ENCODE results near the gene CDRT4.

The CDRT4 gene

GRCh38 chr17:15452746-15453145 lies 14.7 kb downstream of the CDRT4 start:
- H3K4me3 ChIP-seq (ENCODE audit: low read length) = no peak overlapping the region
- TF ChIP-seq CTCF (conservative IDR thresholded peaks at IDR 0.05; ENCODE audit: low read length) = no peak
- DNase-seq (ENCODE audit: low read depth) = peak; percentile 77

- no peak overlapping the region for H3K4me3 ChIP-seq (ENCODE audit: low read length)
- no peak for TF ChIP-seq CTCF (conservative IDR thresholded peaks at IDR 0.05; ENCODE audit: low read length)
- DNase-seq (ENCODE audit: low read depth) = no peak
Measured at GRCh38 chr17:15451680-15452079, 15.7 kb downstream of the CDRT4 start.

DNA sequence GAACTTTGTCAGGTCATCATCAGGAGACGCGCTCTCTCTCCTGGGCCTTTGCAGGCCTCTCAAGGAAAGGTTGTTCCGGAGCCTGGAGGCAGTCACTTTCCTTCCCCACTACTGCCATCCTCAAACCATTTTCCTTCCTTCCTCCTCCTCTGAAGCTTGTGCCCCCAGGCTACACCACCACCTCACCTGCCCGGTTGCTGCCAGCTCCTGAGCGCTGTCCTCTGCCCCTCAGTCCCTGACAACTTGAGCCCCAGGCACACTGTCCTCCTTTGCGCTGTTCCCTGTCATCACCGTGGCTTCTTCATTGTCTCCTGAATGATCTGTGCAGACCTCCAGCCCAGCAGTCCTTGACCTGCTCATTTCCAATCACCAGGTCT lies 18.9 kb downstream of the CDRT4 start:
- H3K4me3 ChIP-seq (ENCODE audit: low read length) = no peak overlapping the region
- no peak for TF ChIP-seq CTCF (conservative IDR thresholded peaks at IDR 0.05; ENCODE audit: low read length)
- DNase-seq (ENCODE audit: low read depth) = no peak

GRCh38 chr17:15447928-15448579 lies 19.4 kb downstream of the CDRT4 start:
- H3K4me3 ChIP-seq (ENCODE audit: low read length) = no peak overlapping the region

GRCh38 chr17:15446036-15446435 lies 21.4 kb downstream of the CDRT4 start:
- no peak overlapping the region for H3K4me3 ChIP-seq (ENCODE audit: low read length)
- DNase-seq (ENCODE audit: low read depth) = no peak
- TF ChIP-seq CTCF (conservative IDR thresholded peaks at IDR 0.05; ENCODE audit: low read length) = no peak

More at GRCh38 chr17:15447928-15448579, 19.4 kb downstream of the CDRT4 start:
- DNase-seq (ENCODE audit: low read depth) = no peak
- no peak for TF ChIP-seq CTCF (conservative IDR thresholded peaks at IDR 0.05; ENCODE audit: low read length)

DNA sequence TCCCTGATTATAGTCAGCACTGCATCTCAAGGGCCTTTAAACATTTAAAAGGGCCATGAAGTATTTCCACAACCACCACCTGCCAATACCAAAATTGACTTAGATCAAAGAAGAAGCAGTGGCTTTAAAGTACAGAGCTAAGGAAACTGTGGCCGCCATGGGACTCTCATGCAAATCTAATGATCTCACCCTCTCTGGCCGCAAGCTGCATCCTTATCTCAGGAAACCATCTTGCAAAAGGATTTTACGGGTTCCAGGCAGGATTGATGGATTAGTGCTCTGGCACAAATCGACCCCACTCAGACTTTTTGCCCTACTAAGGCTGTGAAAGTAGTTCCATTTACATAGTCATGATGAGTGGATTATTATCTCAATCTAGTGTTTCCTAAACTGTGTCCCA lies 22.6 kb downstream of the CDRT4 start:
- peak; percentile 30 for DNase-seq (ENCODE audit: low read depth)
- TF ChIP-seq CTCF (conservative IDR thresholded peaks at IDR 0.05; ENCODE audit: low read length) = no peak
- H3K4me3 ChIP-seq (ENCODE audit: low read length) = no peak overlapping the region

GRCh38 chr17:15442311-15443180 lies 24.9 kb downstream of the CDRT4 start:
- no peak for TF ChIP-seq CTCF (conservative IDR thresholded peaks at IDR 0.05; ENCODE audit: low read length)
- H3K4me3 ChIP-seq (ENCODE audit: low read length) = no peak overlapping the region
- DNase-seq (ENCODE audit: low read depth) = peak; percentile 78
